Motor neuron (in vitro differentiated cells): ENCODE data around the gene PGA5. TPM values are rescaled to one million over a fixed set of nuclear protein-coding genes. Genes with fewer than 3 reads are reported as not detected.

ENCODE experiments used
- ATAC-seq, 8 experiments: fragments of 200-7000 bp; cut with Tn5 transposase; replicated peaks in 6 of 8; 2 replicates each; pipeline ENCODE4 v1.8.0; 2021; ENCODE audit warnings: mild to moderate bottlenecking in 8 of 8, moderate library complexity in 8 of 8
- H3K27ac ChIP-seq, 2 donors: fragments of 250-450 bp; sonication (Bioruptor Pico); 2 replicates each; pipeline ENCODE4 v1.9.0; 2021; ENCODE audit warnings: antibody characterized with exemption in 2 of 2, mild to moderate bottlenecking in 2 of 2, moderate library complexity in 1 of 2
- H3K4me1 ChIP-seq, 2 donors: fragments of 250-450 bp; sonication (Bioruptor Pico); replicated peaks in 1 of 2; 2 replicates each; pipeline ENCODE4 v1.6.1; 2021; ENCODE audit warnings: antibody characterized with exemption in 2 of 2, mild to moderate bottlenecking in 2 of 2, moderate library complexity in 1 of 2
- H3K4me3 ChIP-seq, 5 donors: fragments of 250-450 bp; sonication (Bioruptor Pico); 2 replicates each; pipeline ENCODE4 v1.9.0; 2021; ENCODE audit warnings: antibody characterized with exemption in 5 of 5, mild to moderate bottlenecking in 5 of 5, moderate library complexity in 4 of 5
- WGBS, 10 experiments: fragments of 450-650 bp; shearing (Covaris generic); methylation state at CpG; one replicate each; pipeline ENCODE4 v1.0.0; 2022; 5-methylcytosine and 5-hydroxymethylcytosine counted together
- in situ Hi-C, 9 experiments: fragments of 400-800 bp; cut with MboI; loops; one replicate each; pipeline ENCODE4 v1.15.0; 2021; ENCODE audit warnings: low sequenced_read_pairs in 9 of 9, low pct_unique_long_range_greater_than_20kb in 2 of 9; ENCODE audit not compliant: unreplicated experiment in 9 of 9
- total RNA-seq, 8 experiments: library from RNA; unstranded; fragments of 300-600 nt; gene quantifications; 2 replicates each; pipeline versions ENCODE4 v1.2.3 to v1.2.4, GENCODE V29; 2022

Gene PGA5
- total RNA-seq, 8 experiments from 2014 or later = 0.22 to 1.1 (median 0.93) TPM; not detected in 4

DNA sequence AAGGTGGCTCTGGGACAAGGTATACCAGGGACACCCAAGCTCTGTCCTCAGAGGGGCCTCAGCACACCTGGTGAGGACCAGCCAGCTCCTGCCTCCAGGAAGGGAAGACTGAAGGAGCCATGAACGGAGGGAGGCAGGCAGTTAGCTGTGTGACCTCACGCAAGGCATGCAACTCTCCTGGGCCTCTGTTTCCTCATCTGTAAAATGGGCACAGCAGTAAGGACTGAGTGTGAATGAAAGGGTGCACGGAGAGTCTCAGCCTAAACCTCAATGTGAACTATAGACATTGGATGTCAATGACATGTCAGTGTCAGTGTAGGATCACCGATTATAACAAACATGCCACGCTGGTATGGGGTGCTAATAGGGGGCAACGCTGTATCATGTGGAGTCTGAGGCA is 18.4 kb downstream of the PGA5 start:
- H3K4me1 ChIP-seq = no peaks in the 10 kb centered on the region
- in situ Hi-C loops = no loop called here
- WGBS, 10 experiments = 17 to 100% (median 88%) methylated on average over 1 to 5 of the region's 6 CpGs; no CpG with 5 or more reads in 2 of the 10 experiments
- no peak overlapping the region for H3K4me3 ChIP-seq
- ATAC-seq = no peak
- H3K27ac ChIP-seq = no peak overlapping the region

GRCh38 chr11:61264371-61264770 is 23.4 kb downstream of the PGA5 start:
- Histone ChIP-seq H3K4me1 (no peaks in the 10 kb centered on the region), H3K4me3 (no peak overlapping the region), H3K27ac (no peak overlapping the region)
- 57 to 100% (median 92%) methylated on average over 1 to 5 of the region's 6 CpGs; no CpG with 5 or more reads in 2 of the 10 experiments for WGBS, 10 experiments
- ATAC-seq = no peak
- in situ Hi-C loops = no loop called here

GRCh38 chr11:61264795-61265194 is 23.8 kb downstream of the PGA5 start:
- in situ Hi-C loops = no loop called here
- Histone ChIP-seq H3K4me3 (no peak overlapping the region), H3K27ac (no peak overlapping the region), H3K4me1 (no peaks in the 10 kb centered on the region)
- 96 to 100% (median 100%) methylated on average over 1 to 3 of the region's 14 CpGs; no CpG with 5 or more reads in 7 of the 10 experiments for WGBS, 10 experiments
- ATAC-seq = no peak

DNA sequence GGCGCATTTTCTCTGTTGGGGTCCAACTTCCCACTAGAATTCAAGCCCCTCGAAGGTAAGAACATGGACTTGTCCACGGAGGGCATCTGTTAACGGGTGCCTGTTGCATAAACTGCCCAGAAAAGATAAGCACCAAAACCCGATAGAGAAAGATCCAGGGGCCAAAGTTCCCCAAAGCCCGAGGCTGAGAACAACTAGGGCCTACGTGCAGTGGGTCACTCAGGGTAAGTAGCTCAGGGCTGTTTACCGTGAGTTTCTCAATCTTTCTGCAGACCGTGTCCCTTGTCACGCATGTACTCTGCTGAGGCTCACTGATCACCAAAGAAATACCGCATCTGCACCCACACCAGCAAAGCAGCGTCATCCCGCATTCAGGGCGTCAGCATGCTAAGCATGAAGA is 24.4 kb downstream of the PGA5 start:
- Histone ChIP-seq H3K4me3 (no peak overlapping the region), H3K27ac (no peak overlapping the region), H3K4me1 (no peaks in the 10 kb centered on the region)
- in situ Hi-C loops = no loop called here
- 80 to 100% (median 93%) methylated on average over 1 to 11 of the region's 14 CpGs; no CpG with 5 or more reads in 4 of the 10 experiments for WGBS, 10 experiments
- ATAC-seq = no peak

- H3K4me1 ChIP-seq = no peaks in the 10 kb centered on the region
- peak in 3 of 8 experiments; percentile 70 to 95 (median 85) for ATAC-seq
- no peak overlapping the region for H3K4me3 ChIP-seq
- in situ Hi-C loops = no loop called here
- H3K27ac ChIP-seq = no peak overlapping the region
- 25 to 100% (median 90%) methylated on average over 2 to 4 of the region's 4 CpGs; no CpG with 5 or more reads in 4 of the 10 experiments for WGBS, 10 experiments
Observed at GRCh38 chr11:61266602-61267001, 25.6 kb downstream of the PGA5 start.

GRCh38 chr11:61267437-61267841 is 26.5 kb downstream of the PGA5 start:
- no peaks in the 10 kb centered on the region for H3K4me1 ChIP-seq
- no peak overlapping the region for H3K27ac ChIP-seq
- in situ Hi-C loops = no loop called here
- no peak overlapping the region for H3K4me3 ChIP-seq
- ATAC-seq = no peak
- 68 to 100% (median 78%) methylated on average over 1 to 4 of the region's 6 CpGs; no CpG with 5 or more reads in 7 of the 10 experiments for WGBS, 10 experiments

GRCh38 chr11:61268588-61269250 is 27.7 kb downstream of the PGA5 start:
- Histone ChIP-seq H3K4me3 (no peak overlapping the region), H3K27ac (no peak overlapping the region), H3K4me1 (no peaks in the 10 kb centered on the region)
- 86 to 100% (median 90%) methylated on average over 2 to 8 of the region's 15 CpGs; no CpG with 5 or more reads in 4 of the 10 experiments for WGBS, 10 experiments
- no peak for ATAC-seq
- in situ Hi-C loops = no loop called here

DNA sequence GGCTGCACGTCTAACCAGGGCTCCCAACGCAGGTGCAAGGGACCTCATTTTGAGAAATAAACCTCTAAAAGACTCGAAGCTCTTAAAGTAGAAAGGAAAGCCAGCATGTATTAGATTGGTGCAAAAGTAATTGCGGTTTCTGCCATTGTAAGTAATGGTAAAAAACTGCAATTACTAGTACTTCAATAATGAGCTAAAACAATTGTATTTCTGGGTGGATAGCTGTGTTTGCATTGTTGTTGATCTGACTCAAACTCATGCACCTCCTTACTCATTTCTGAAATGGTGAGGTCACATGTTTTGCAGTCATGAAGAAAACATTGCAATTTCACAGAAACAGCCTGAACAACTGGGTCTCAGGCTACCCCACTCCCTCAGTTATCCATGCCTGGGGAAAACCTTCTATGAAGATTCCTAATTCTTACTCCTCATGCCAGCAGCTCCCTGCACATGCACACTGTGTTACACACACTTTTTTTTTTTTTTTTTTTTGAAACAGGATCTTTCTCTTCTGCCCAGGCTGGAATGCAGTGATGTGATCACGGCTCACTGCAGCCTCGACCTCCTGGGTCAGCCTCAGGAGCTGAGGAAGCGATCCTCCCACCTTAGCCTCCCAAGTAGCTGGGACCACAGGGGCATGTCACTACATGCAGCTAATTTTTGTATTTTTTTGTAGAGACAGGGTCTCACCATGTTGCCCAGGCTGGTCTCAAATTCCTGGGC is 29.5 kb downstream of the PGA5 start:
- no peak overlapping the region for H3K27ac ChIP-seq
- WGBS, 10 experiments = 38 to 93% (median 83%) methylated on average over 1 to 7 of the region's 7 CpGs; no CpG with 5 or more reads in 3 of the 10 experiments
- no peaks in the 10 kb centered on the region for H3K4me1 ChIP-seq
- H3K4me3 ChIP-seq = no peak overlapping the region
- ATAC-seq = peak in 2 of 8 experiments; percentile 9 to 30
- in situ Hi-C loops = no loop called here

DNA sequence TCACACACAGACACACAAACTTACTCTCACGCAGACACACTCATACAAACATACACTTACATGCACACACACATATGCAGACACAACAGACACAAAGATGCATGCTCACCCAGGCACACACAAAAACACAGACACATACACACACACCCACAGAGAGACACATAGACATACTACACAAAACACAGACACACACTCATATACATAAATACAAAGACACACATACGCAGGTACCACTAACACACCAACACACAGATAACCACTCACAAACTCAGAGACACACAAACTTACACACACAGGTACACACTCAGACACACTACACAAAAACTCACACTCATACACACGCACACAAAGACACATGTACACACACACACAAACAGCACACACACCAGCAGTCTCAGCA is 31.8 kb downstream of the PGA5 start:
- no peak overlapping the region for H3K4me3 ChIP-seq
- no peak for ATAC-seq
- no peaks in the 10 kb centered on the region for H3K4me1 ChIP-seq
- 70 to 100% (median 92%) methylated on average over 1 to 2 of the region's 3 CpGs; no CpG with 5 or more reads in 4 of the 10 experiments for WGBS, 10 experiments
- in situ Hi-C loops = no loop called here
- H3K27ac ChIP-seq = no peak overlapping the region

DNA sequence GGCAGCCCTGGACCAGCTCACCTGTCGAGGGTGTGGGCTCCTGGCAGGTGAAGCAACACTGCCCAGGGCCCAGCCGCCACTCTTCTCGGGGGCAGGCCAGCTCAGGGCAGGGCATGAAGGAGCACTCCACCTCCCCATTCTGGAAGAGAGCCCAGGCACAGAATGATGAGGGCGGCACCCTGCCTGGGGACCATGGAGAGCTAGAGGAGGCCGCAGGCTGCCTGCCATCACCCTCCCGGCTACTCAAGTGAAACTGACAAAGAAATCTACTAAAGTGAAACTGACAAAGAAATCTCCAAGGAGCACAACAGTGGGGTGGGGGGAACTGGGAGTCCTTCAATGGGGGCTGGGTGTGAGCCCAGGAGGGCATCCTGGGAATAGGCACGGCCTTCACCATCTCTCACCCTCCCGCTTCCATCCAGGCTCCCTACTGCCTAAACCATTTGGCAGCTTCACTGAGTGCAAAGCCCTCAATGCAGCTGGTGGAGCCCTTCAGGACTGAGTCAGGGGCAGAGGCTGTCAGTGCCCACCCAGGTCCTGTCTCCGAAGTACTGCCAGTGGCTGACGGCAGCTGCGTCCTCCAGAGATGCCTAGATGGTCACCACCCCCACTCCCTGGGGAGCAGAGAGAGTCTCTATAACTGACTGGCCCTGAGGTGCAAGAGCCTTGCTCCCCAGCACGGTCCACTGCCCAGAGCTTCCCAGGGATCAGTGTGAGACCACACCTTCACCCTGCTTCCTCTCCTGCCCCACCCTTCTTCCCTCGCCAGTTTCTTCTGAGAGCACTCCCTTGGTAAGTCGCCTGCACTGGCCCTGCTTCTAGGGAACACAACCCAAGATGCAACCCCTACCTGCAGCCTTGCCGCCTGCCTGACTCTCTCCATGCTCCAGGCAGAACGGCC is 32.5 kb downstream of the PGA5 start:
- Histone ChIP-seq H3K4me3 (no peak overlapping the region), H3K27ac (no peak overlapping the region), H3K4me1 (no peaks in the 10 kb centered on the region)
- peak in 4 of 8 experiments; percentile 20 to 90 (median 63) for ATAC-seq
- in situ Hi-C loops = no loop called here
- WGBS, 10 experiments = 0 to 100% (median 80%) methylated on average over 1 to 3 of the region's 16 CpGs; no CpG with 5 or more reads in 5 of the 10 experiments

- Histone ChIP-seq H3K4me3 (no peak overlapping the region), H3K4me1 (no peaks in the 10 kb centered on the region), H3K27ac (no peak overlapping the region)
- ATAC-seq = no peak
- in situ Hi-C loops = no loop called here
- WGBS, 10 experiments = 100% methylated on average over 1 of the region's 4 CpGs; no CpG with 5 or more reads in 8 of the 10 experiments
Observed at GRCh38 chr11:61274084-61274483, 33.1 kb downstream of the PGA5 start.

DNA sequence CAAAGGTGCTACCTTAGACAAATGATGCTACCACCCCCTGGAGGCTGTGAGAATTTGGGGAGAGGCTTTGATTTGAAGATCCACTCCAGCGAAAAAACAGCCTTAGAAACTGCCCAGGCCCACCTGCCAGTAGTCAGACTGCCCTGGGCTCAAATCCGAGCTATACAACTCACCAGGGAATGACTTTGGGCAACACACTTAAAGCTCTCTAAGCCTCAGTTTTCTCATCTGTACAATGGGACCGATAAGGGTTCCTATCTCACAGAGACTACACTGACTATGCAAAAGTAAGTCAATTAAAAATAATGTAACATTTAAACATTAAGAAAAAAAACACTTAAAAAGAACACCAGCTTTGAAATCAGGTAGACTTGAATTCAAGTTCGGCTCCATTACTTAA is 34.2 kb downstream of the PGA5 start:
- 17 to 100% (median 91%) methylated on average over 1 to 4 of the region's 4 CpGs; no CpG with 5 or more reads in 2 of the 10 experiments for WGBS, 10 experiments
- no peak for ATAC-seq
- in situ Hi-C loops = no loop called here
- no peaks in the 10 kb centered on the region for H3K4me1 ChIP-seq
- H3K4me3 ChIP-seq = no peak overlapping the region
- no peak overlapping the region for H3K27ac ChIP-seq
